ENCODE measurements around the gene WHAMM. TPM values are rescaled to one million over a fixed set of nuclear protein-coding genes. Genes with fewer than 3 reads are reported as not detected.

WHAMM gene
- polyA plus RNA-seq, 1 experiment, result 3.6 TPM

DNA sequence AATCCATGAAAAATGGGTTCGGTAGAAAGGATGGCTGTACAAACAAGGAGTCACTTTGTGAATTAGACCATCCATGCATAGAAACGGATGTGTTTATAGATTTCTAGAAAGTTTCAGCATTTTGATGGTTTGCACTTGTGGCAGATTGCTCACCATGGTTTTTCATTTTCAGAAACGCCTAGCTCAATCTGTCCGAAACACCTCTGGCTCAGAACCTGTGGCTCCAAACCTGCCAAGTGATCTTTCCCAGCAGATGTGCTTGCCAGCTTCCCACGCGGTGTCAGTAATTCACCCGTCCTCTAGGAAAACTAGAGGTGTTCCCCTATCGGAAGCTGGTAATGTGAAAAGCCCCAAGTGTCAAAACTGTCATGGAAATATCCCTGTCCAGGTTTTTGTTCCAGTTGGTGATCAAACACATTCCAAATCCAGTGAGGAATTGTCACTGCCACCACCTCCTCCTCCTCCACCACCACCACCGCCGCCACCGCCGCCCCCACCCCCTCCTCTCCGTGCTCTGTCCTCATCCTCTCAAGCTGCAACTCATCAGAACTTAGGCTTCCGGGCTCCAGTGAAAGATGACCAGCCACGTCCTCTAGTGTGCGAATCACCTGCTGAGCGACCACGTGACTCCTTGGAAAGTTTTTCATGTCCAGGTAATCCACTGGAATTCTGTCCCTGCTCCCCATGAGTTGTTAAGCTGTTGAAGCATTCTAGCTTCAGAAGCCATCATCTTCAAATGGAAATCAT lies 21.2 kb downstream of the WHAMM start:
- no peak overlapping the region for H3K27ac ChIP-seq (ENCODE audit: low read depth, low read length)
- ChIA-PET POLR2A (no interaction called here), CTCF (no interaction called here)
- H3K27me3 ChIP-seq (ENCODE audit: control insufficient read depth, insufficient read depth, low read length), result no peaks in the 10 kb centered on the region
- TF ChIP-seq, protein P1, sequence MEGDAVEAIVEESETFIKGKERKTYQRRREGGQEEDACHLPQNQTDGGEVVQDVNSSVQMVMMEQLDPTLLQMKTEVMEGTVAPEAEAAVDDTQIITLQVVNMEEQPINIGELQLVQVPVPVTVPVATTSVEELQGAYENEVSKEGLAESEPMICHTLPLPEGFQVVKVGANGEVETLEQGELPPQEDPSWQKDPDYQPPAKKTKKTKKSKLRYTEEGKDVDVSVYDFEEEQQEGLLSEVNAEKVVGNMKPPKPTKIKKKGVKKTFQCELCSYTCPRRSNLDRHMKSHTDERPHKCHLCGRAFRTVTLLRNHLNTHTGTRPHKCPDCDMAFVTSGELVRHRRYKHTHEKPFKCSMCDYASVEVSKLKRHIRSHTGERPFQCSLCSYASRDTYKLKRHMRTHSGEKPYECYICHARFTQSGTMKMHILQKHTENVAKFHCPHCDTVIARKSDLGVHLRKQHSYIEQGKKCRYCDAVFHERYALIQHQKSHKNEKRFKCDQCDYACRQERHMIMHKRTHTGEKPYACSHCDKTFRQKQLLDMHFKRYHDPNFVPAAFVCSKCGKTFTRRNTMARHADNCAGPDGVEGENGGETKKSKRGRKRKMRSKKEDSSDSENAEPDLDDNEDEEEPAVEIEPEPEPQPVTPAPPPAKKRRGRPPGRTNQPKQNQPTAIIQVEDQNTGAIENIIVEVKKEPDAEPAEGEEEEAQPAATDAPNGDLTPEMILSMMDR (IDR thresholded peaks at IDR 0.05; ENCODE audit: low read depth, low read length), result no peak
- no peak for DNase-seq (ENCODE audit: low read depth, low spot score)
- H3K9me3 ChIP-seq (ENCODE audit: control insufficient read depth, insufficient read depth, low read length), result no peaks in the 10 kb centered on the region
- no peak overlapping the region for H3K4me3 ChIP-seq (ENCODE audit: low read depth, low read length)

DNA sequence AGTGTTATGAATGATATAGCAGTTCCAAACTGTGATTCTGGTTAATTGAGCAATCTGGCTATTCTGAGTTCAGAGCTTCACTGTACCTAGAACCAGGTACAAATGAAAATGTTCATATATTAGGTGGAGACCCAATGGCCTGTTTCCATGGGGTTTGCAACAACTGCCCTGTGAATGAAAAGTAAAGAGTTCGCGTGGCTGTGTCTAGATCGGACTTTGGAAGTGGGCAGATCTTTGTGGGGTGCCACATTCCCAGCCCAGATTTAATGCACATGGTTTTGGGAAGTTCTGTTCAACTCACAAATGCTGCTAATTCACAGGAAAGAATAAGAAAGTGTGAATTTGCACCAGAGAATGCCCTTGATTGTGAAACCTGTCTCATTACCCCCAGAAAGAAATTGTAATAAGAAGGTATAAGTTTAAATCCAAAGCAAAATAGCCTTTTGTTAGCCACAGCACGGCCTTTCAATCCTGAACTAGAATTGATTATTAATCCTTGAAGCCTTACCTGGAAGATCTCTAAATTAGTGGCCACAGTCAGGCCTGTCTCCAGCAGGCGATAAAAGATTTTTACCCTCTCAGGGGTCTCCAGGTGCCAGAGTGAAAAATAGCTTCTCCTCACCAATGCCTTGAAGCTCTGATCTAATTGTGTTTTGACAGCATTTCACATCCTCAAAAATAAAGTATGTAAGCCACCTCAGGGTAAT lies 22.6 kb downstream of the WHAMM start:
- TF ChIP-seq, protein P1 (IDR thresholded peaks at IDR 0.05; ENCODE audit: low read depth, low read length), result no peak
- ChIA-PET CTCF (interaction anchor here (1.0 to 1.5 kb wide), 6 partner anchors 14 to 179 kb away, joined by 3 to 5 read pairs (median 4); no protein-coding TSS in a partner anchor), POLR2A (interaction anchor here (1.4 to 1.7 kb wide), 2 partner anchors 20 to 22 kb away, joined by 5 to 6 read pairs; partner anchors contain the start of gene WHAMM)
- DNase-seq (ENCODE audit: low read depth, low spot score), result no peak
- no peaks in the 10 kb centered on the region for H3K9me3 ChIP-seq (ENCODE audit: control insufficient read depth, insufficient read depth, low read length)
- peak overlapping the region; percentile 54 for H3K27ac ChIP-seq (ENCODE audit: low read depth, low read length)
- no peaks in the 10 kb centered on the region for H3K27me3 ChIP-seq (ENCODE audit: control insufficient read depth, insufficient read depth, low read length)
- H3K4me3 ChIP-seq (ENCODE audit: low read depth, low read length), result no peak overlapping the region

DNA sequence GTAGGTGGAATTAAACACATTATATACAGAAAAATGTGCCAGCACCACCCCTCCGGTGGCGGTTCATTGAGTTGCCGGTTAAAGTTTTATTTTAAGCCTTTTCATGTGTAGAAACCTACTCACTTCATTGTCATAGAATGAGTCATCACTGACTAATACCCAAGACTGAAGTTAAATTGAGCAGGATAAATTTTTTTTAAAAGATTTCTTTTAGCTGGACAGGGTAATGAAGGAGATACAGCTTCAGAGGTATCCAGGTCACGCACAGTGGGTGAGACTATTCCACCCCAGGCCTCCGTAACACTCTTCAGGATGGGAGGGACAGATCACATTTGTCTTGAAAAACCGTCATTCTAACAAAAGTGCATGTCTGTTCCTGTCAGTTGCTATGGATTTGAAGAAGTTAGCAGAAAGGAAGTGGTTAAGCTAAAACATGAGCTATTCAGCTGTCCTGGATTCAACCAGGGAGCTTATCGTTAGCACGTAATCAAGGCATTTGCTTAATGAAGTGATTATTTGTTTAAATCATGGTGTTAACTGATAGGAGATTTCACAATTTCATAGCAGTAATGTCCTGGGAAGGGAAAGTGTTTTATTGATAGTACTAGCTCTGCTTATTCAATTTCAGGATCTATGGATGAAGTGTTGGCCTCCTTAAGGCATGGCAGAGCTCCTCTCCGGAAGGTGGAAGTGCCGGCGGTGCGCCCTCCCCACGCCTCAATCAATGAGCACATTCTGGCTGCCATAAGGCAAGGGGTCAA lies 23.4 kb downstream of the WHAMM start:
- no peaks in the 10 kb centered on the region for H3K27me3 ChIP-seq (ENCODE audit: control insufficient read depth, insufficient read depth, low read length)
- no peak overlapping the region for H3K4me3 ChIP-seq (ENCODE audit: low read depth, low read length)
- CTCF ChIA-PET, result interaction anchor here (1.0 to 1.5 kb wide), 6 partner anchors 15 to 178 kb away, joined by 3 to 5 read pairs (median 4); no protein-coding TSS in a partner anchor
- peak overlapping the region; percentile 81 for H3K27ac ChIP-seq (ENCODE audit: low read depth, low read length)
- POLR2A ChIA-PET, result interaction anchor here (1.4 to 1.7 kb wide), 2 partner anchors 19 to 23 kb away, joined by 5 to 6 read pairs; partner anchors contain the start of gene WHAMM
- no peaks in the 10 kb centered on the region for H3K9me3 ChIP-seq (ENCODE audit: control insufficient read depth, insufficient read depth, low read length)
- peak; percentile 54 for DNase-seq (ENCODE audit: low read depth, low spot score)
- TF ChIP-seq, protein P1 (IDR thresholded peaks at IDR 0.05; ENCODE audit: low read depth, low read length), result 0 out of 2 replicates have a peak, but pooled peaks have one; percentile 17

DNA sequence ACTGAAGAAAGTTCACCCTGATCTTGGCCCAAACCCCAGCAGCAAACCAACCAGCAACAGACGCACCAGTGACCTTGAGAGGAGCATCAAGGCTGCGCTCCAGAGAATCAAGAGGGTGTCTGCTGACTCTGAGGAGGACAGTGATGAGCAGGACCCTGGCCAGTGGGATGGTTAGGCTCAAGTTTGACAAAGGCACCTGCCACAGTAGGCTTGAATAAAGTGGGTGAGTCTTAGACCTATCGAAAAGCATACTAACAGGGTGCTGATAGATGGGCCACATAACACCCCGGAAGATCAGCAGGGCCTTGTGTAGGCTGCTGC lies 23.9 kb downstream of the WHAMM start:
- POLR2A ChIA-PET, result interaction anchor here (1.4 to 1.7 kb wide), 2 partner anchors 19 to 23 kb away, joined by 5 to 6 read pairs; partner anchors contain the start of gene WHAMM
- no peak for DNase-seq (ENCODE audit: low read depth, low spot score)
- no peaks in the 10 kb centered on the region for H3K27me3 ChIP-seq (ENCODE audit: control insufficient read depth, insufficient read depth, low read length)
- H3K27ac ChIP-seq (ENCODE audit: low read depth, low read length), result peak overlapping the region; percentile 81
- H3K9me3 ChIP-seq (ENCODE audit: control insufficient read depth, insufficient read depth, low read length), result no peaks in the 10 kb centered on the region
- CTCF ChIA-PET, result interaction anchor here (1.1 to 1.5 kb wide), 3 partner anchors 16 to 167 kb away, joined by 4 to 5 read pairs (median 4); no protein-coding TSS in a partner anchor
- TF ChIP-seq, protein P1 (IDR thresholded peaks at IDR 0.05; ENCODE audit: low read depth, low read length), result no peak
- no peak overlapping the region for H3K4me3 ChIP-seq (ENCODE audit: low read depth, low read length)
